GM12878 (cell line): Measurements from ENCODE around the gene MIER3. TPM values are rescaled to one million over a fixed set of nuclear protein-coding genes. Genes with fewer than 3 reads are reported as not detected.

Experiments used
- ATAC-seq: fragments of 200-7000 bp; cut with Tn5 transposase; 3 replicates; pipeline ENCODE4 v1.9.1; 2020; ENCODE audit warnings: mild to moderate bottlenecking, moderate library complexity
- BruUV-seq: library from RNA; stranded (reverse); fragments of 400-500 nt; replicated peaks from 2 replicates; lab custom pipeline; 2021; lab: Mats Ljungman, UMichigan
- CTCF ChIA-PET: fragments of 300-600 bp; sonication (Branson Sonifier 250); formaldehyde crosslinking; extraction: SDS; loops from one replicate; lab custom pipeline; 2021; ENCODE audit warnings: inconsistent platforms; lab: Yijun Ruan, JAX
- POLR2A ChIA-PET: fragments of 350-600 bp; formaldehyde crosslinking; extraction: SDS; loops from one replicate; lab custom pipeline; 2021; ENCODE audit warnings: inconsistent platforms; lab: Charles Lee
- RAD21 ChIA-PET: fragments of 300-600 bp; sonication (Branson Sonifier 250); formaldehyde crosslinking; loops from one replicate; lab custom pipeline; 2023; ENCODE audit warnings: antibody characterized with exemption; ENCODE audit not compliant: unreplicated experiment; lab: Charles Lee
- SMC1A ChIA-PET: fragments of 300-600 bp; sonication (Branson Sonifier 250); formaldehyde crosslinking; loops from one replicate; lab custom pipeline; 2023; ENCODE audit not compliant: unreplicated experiment, uncharacterized antibody; lab: Charles Lee
- DNase-seq: peaks from one replicate; pipeline ENCODE4 v3.0.0-alpha.2; 2011; ENCODE audit warnings: low read depth, low spot score
- FAIRE-seq: peaks from 3 replicates; lab custom pipeline; 2011; peaks lifted over from hg19 to GRCh38; lab: Jason Lieb, UNC
- H2AFZ ChIP-seq: 2 replicates; pipeline ENCODE4 v1.6.0; 2011; ENCODE audit warnings: low read depth, low read length, control low read depth; ENCODE audit not compliant: control insufficient read depth
- H3K27ac ChIP-seq: 2 replicates; pipeline ENCODE4 v1.5.1; 2011; ENCODE audit warnings: control low read depth; ENCODE audit not compliant: control insufficient read depth, insufficient read depth
- H3K27me3 ChIP-seq, 2 experiments: replicated peaks in 1 of 2; 2 replicates each; pipeline versions ENCODE4 v1.6.0 to v1.6.1; 2011; ENCODE audit warnings: low read length in 1 of 2; ENCODE audit not compliant: control insufficient read depth in 2 of 2, insufficient read depth in 2 of 2
- H3K36me3 ChIP-seq, 2 experiments: 2 replicates each; pipeline ENCODE4 v1.5.1; 2011; ENCODE audit warnings: low read length in 1 of 2; ENCODE audit not compliant: control insufficient read depth in 2 of 2, insufficient read depth in 2 of 2
- H3K4me1 ChIP-seq: 2 replicates; pipeline ENCODE4 v1.6.1; 2011; ENCODE audit warnings: mild to moderate bottlenecking, low read length, moderate library complexity, mixed read lengths; ENCODE audit not compliant: control insufficient read depth, insufficient read depth
- H3K4me2 ChIP-seq: 2 replicates; pipeline ENCODE4 v1.6.0; 2011; ENCODE audit warnings: control low read depth; ENCODE audit not compliant: control insufficient read depth, insufficient read depth
- H3K4me3 ChIP-seq: fragments of 200-600 bp; sonication (generic); 2 replicates; pipeline ENCODE4 v1.5.1; 2016
- H3K79me2 ChIP-seq: 2 replicates; pipeline ENCODE4 v1.6.0; 2011; ENCODE audit warnings: low read length; ENCODE audit not compliant: control insufficient read depth, insufficient read depth
- H3K9ac ChIP-seq: 2 replicates; pipeline ENCODE4 v1.8.0; 2011; ENCODE audit warnings: low read length, control low read depth, mixed read lengths; ENCODE audit not compliant: control insufficient read depth, insufficient read depth
- H3K9me3 ChIP-seq: replicated peaks from 3 replicates; pipeline ENCODE4 v1.5.1; 2011; ENCODE audit warnings: mild to moderate bottlenecking, low read length; ENCODE audit not compliant: control insufficient read depth, insufficient read depth
- H4K20me1 ChIP-seq: 2 replicates; pipeline ENCODE4 v1.6.0; 2011; ENCODE audit not compliant: control insufficient read depth, insufficient read depth
- BCL11A ChIP-seq: IDR thresholded peaks from 2 replicates; pipeline ENCODE4 v1.6.1; 2011; ENCODE audit warnings: low read depth, low read length
- BHLHE40 ChIP-seq, 2 experiments: fragments of 450-650 bp in 1 of 2; IDR thresholded peaks; 2 replicates each; pipeline ENCODE4 v1.6.1; 2011 to 2017; ENCODE audit warnings: low read depth in 2 of 2, borderline replicate concordance in 1 of 2, improper control_type of control experiment in 1 of 2, low read length in 1 of 2, mild to moderate bottlenecking in 1 of 2
- BRCA1 ChIP-seq: IDR thresholded peaks from 2 replicates; pipeline ENCODE4 v1.6.1; 2011; ENCODE audit warnings: low read depth, low read length, improper control_type of control experiment
- CBX5 ChIP-seq: sonication (generic); IDR thresholded peaks from 2 replicates; pipeline ENCODE4 v1.6.1; 2016; ENCODE audit warnings: low read depth, moderate library complexity, mild to moderate bottlenecking, inconsistent platforms
- CEBPB ChIP-seq, 2 experiments: fragments of 150-350 bp in 1 of 2; IDR thresholded peaks; 2 replicates each; pipeline ENCODE4 v1.6.1; 2012 to 2014; ENCODE audit warnings: low read depth in 2 of 2, low read length in 2 of 2, borderline replicate concordance in 1 of 2, inconsistent platforms in 1 of 2
- HDAC2 ChIP-seq: fragments of 200-600 bp; sonication (generic); IDR thresholded peaks from 2 replicates; pipeline ENCODE4 v1.6.1; 2017
- IKZF2 ChIP-seq, 2 experiments: fragments of 450-650 bp; IDR thresholded peaks; 2 replicates each; pipeline ENCODE4 v1.6.1; 2017; ENCODE audit warnings: mild to moderate bottlenecking in 2 of 2, moderate library complexity in 2 of 2
- JUNB ChIP-seq: IDR thresholded peaks from 2 replicates; pipeline ENCODE4 v1.6.1; 2016; ENCODE audit warnings: antibody characterized with exemption, mild to moderate bottlenecking
- KAT2A ChIP-seq: conservative IDR thresholded peaks from 2 replicates; pipeline ENCODE4 v1.6.1; 2011; ENCODE audit warnings: low read depth, low read length; ENCODE audit not compliant: control insufficient read depth
- POLR2A ChIP-seq: IDR thresholded peaks from 2 replicates; pipeline ENCODE4 v1.6.1; 2011; ENCODE audit warnings: low read depth, mild to moderate bottlenecking, low read length
- POLR2AphosphoS5 ChIP-seq: IDR thresholded peaks from 2 replicates; pipeline ENCODE4 v1.6.1; 2011; ENCODE audit warnings: mild to moderate bottlenecking, low read length, inconsistent platforms
- RAD51 ChIP-seq: fragments of 450-650 bp; IDR thresholded peaks from 2 replicates; pipeline ENCODE4 v1.6.1; 2016; ENCODE audit warnings: moderate library complexity, mild to moderate bottlenecking, inconsistent platforms
- RCOR1 ChIP-seq: conservative IDR thresholded peaks from 2 replicates; pipeline ENCODE4 v1.6.1; 2012; ENCODE audit warnings: low read depth, low read length, improper control_type of control experiment
- SUZ12 ChIP-seq: fragments of 200-600 bp; sonication (generic); IDR thresholded peaks from one replicate; pipeline ENCODE4 v1.6.1; 2018; ENCODE audit warnings: antibody characterized with exemption, mild to moderate bottlenecking; ENCODE audit not compliant: unreplicated experiment
- TCF3 ChIP-seq: IDR thresholded peaks from 2 replicates; pipeline ENCODE4 v1.6.1; 2012; ENCODE audit warnings: low read depth, mild to moderate bottlenecking, low read length, borderline replicate concordance; ENCODE audit not compliant: insufficient read depth
- YBX1 ChIP-seq: fragments of 450-650 bp; IDR thresholded peaks from 2 replicates; pipeline ENCODE4 v1.6.1; 2016; ENCODE audit warnings: antibody characterized with exemption
- ZBTB4 ChIP-seq: fragments of 450-650 bp; formaldehyde crosslinking; IDR thresholded peaks from 2 replicates; pipeline ENCODE4 v1.4.0; 2022; ENCODE audit warnings: mild to moderate bottlenecking, moderate library complexity
- ZNF217 ChIP-seq: fragments of 450-650 bp; IDR thresholded peaks from 2 replicates; pipeline ENCODE4 v1.6.1; 2017; ENCODE audit warnings: antibody characterized with exemption, mild to moderate bottlenecking
- WGBS: methylation state at CpG from one replicate; pipeline ENCODE4 v1.1.6; 2016; ENCODE audit warnings: low lambda C conversion rate; ENCODE audit not compliant: insufficient replicate concordance, insufficient coverage; ENCODE audit errors: missing lambda C conversion rate; 5-methylcytosine and 5-hydroxymethylcytosine counted together
- in situ Hi-C: fragments of 300-500 bp; cut with MboI; formaldehyde crosslinking; loops from 9 replicates; pipeline ENCODE4 v1.14.3; 2018; ENCODE audit warnings: mixed read lengths
- intact Hi-C: fragments of 100-400 bp; cut with micrococcal nuclease; formaldehyde crosslinking; loops from one replicate; pipeline ENCODE4 v1.14.2; 2022; ENCODE audit not compliant: unreplicated experiment
- polyA plus RNA-seq, 11 experiments: library from polyadenylated mRNA; depleted of rRNA in 4 of 11; unstranded in 6 of 11; stranded (reverse) in 5 of 11; fragments of >200 nt; fragmentation: Nextera tagmentation in 4 of 11; fragmentation: Illumina TruSeq in 1 of 11; extraction: Ambion mirVana in 4 of 11; extraction: Trizol in 1 of 11; gene quantifications; 1 replicate in 1 of 11; 2 replicates in 10 of 11; pipeline versions ENCODE4 v1.2.1 to v1.2.3, GENCODE V29; 2011 to 2016; ENCODE audit warnings: inconsistent platforms in 2 of 11, missing spikeins in 2 of 11, low read depth in 1 of 11
- total RNA-seq, 4 experiments: library from RNA; depleted of rRNA in 3 of 4; stranded (reverse); fragments of >200 nt in 3 of 4; fragmentation: Illumina TruSeq in 1 of 4; extraction: Trizol in 1 of 4; gene quantifications; 2 replicates each; pipeline versions ENCODE4 v1.2.1 to v1.2.3, GENCODE V29; 2013 to 2021
- TF ChIP-seq, protein P1 (sequence below): fragments of 450-650 bp; IDR thresholded peaks from 2 replicates; pipeline ENCODE4 v1.6.1; 2018; ENCODE audit warnings: borderline replicate concordance, mild to moderate bottlenecking; ENCODE audit not compliant: partially characterized antibody
- TF ChIP-seq, protein P2 (sequence below): IDR thresholded peaks from 2 replicates; pipeline ENCODE4 v1.6.1; 2011; ENCODE audit warnings: low read depth, low read length, improper control_type of control experiment, borderline replicate concordance

Gene MIER3
- total and polyA plus RNA-seq, 10 of the 15 experiments (the other 5 are each of a cell fraction or from before 2014, with no cell fraction given): 2.9 to 14.6 (median 7.2) TPM

DNA sequence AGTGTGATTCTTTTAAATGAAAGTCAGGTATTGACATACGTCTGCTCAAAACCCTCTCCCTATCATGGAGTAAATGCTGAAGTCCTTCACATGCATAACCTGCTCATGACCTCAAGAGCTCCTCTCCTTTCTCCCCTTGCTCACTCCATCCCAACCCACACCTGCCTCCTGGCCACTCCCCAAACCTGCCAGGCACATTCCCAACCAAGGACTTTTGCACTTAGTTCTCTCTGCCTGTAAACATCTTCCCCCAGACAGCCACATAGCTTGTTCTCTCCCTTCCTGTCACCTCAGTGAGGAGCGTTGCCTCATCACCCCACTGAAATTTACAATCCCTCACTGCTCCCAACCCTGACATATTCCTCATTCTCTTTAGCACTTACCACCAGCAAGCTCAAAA, 33.9 kb downstream of the MIER3 start:
- BruUV-seq: no TSS peak
- SMC1A ChIA-PET: interaction anchor here (0.6 to 1.3 kb wide), 3 partner anchors 8 to 220 kb away, joined by 3 to 4 read pairs (median 3); no protein-coding TSS in a partner anchor
- Histone ChIP-seq H3K4me1 (no peaks in the 10 kb centered on the region), H2AFZ (no peak overlapping the region), H3K4me3 (no peak overlapping the region), H3K27me3 (no peaks in the 10 kb centered on the region), H3K79me2 (no peaks in the 10 kb centered on the region), H3K9ac (no peak overlapping the region), H3K4me2 (no peak overlapping the region), H3K27ac (no peak overlapping the region), H4K20me1 (no peaks in the 10 kb centered on the region), H3K36me3 (peaks cover 0 to 2% of the 10 kb centered on the region in 2 experiments; a peak in 2 of 4 replicates), H3K9me3 (no peaks in the 10 kb centered on the region)
- in situ Hi-C loops (loop anchor here (25.0 kb wide), 1 partner anchor 1544 kb away; the partner anchor contains the start of gene PLK2), intact Hi-C loops (no loop called here)
- ATAC-seq (no peak), DNase-seq (no peak), FAIRE-seq (no peak)
- CTCF ChIA-PET: interaction anchor here (0.6 to 1.5 kb wide), 5 partner anchors 16 to 424 kb away, joined by 3 to 4 read pairs (median 4); no protein-coding TSS in a partner anchor
- WGBS: 100% methylated on average over 2 of the region's 2 CpGs
- TF ChIP-seq YBX1 (no peak), IKZF2 (IDR thresholded peaks at IDR 0.05) (no peak), HDAC2 (no peak), ZNF217 (no peak), TCF3 (no peak), KAT2A (no peak), BCL11A (no peak), BRCA1 (no peak), JUNB (no peak), POLR2A (no peak), CEBPB (IDR thresholded peaks at IDR 0.05; ENCODE audit: borderline replicate concordance in 1 of 2, low read depth in 2 of 2, low read length in 2 of 2) (no peak), POLR2AphosphoS5 (no peak), ZBTB4 (CRISPR knock-in tag) (no peak), CBX5 (no peak), RAD51 (no peak), SUZ12 (no peak), BHLHE40 (IDR thresholded peaks at IDR 0.05; ENCODE audit: borderline replicate concordance in 1 of 2, low read depth in 2 of 2, low read length in 1 of 2) (no peak), RCOR1 (no peak)
- TF ChIP-seq, protein P1, sequence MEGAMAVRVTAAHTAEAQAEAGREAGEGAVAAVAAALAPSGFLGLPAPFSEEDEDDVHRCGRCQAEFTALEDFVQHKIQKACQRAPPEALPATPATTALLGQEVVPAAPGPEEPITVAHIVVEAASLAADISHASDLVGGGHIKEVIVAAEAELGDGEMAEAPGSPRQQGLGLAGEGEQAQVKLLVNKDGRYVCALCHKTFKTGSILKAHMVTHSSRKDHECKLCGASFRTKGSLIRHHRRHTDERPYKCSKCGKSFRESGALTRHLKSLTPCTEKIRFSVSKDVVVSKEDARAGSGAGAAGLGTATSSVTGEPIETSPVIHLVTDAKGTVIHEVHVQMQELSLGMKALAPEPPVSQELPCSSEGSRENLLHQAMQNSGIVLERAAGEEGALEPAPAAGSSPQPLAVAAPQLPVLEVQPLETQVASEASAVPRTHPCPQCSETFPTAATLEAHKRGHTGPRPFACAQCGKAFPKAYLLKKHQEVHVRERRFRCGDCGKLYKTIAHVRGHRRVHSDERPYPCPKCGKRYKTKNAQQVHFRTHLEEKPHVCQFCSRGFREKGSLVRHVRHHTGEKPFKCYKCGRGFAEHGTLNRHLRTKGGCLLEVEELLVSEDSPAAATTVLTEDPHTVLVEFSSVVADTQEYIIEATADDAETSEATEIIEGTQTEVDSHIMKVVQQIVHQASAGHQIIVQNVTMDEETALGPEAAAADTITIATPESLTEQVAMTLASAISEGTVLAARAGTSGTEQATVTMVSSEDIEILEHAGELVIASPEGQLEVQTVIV: no peak
- TF ChIP-seq, protein P2, sequence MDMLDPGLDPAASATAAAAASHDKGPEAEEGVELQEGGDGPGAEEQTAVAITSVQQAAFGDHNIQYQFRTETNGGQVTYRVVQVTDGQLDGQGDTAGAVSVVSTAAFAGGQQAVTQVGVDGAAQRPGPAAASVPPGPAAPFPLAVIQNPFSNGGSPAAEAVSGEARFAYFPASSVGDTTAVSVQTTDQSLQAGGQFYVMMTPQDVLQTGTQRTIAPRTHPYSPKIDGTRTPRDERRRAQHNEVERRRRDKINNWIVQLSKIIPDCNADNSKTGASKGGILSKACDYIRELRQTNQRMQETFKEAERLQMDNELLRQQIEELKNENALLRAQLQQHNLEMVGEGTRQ: no peak
- RAD21 ChIA-PET: no interaction called here
- POLR2A ChIA-PET: no interaction called here
